Motor neuron (in vitro differentiated cells): Measurements from ENCODE around the gene ENAM. TPM values are rescaled to one million over a fixed set of nuclear protein-coding genes. Genes with fewer than 3 reads are reported as not detected.

Experiments used
- ATAC-seq, 8 experiments: fragments of 200-7000 bp; cut with Tn5 transposase; replicated peaks in 6 of 8; 2 replicates each; pipeline ENCODE4 v1.8.0; 2021; ENCODE audit warnings: mild to moderate bottlenecking in 8 of 8, moderate library complexity in 8 of 8
- H3K27ac ChIP-seq, 2 donors: fragments of 250-450 bp; sonication (Bioruptor Pico); 2 replicates each; pipeline ENCODE4 v1.9.0; 2021; ENCODE audit warnings: antibody characterized with exemption in 2 of 2, mild to moderate bottlenecking in 2 of 2, moderate library complexity in 1 of 2
- H3K4me1 ChIP-seq, 2 donors: fragments of 250-450 bp; sonication (Bioruptor Pico); replicated peaks in 1 of 2; 2 replicates each; pipeline ENCODE4 v1.6.1; 2021; ENCODE audit warnings: antibody characterized with exemption in 2 of 2, mild to moderate bottlenecking in 2 of 2, moderate library complexity in 1 of 2
- H3K4me3 ChIP-seq, 5 donors: fragments of 250-450 bp; sonication (Bioruptor Pico); 2 replicates each; pipeline ENCODE4 v1.9.0; 2021; ENCODE audit warnings: antibody characterized with exemption in 5 of 5, mild to moderate bottlenecking in 5 of 5, moderate library complexity in 4 of 5
- WGBS, 10 experiments: fragments of 450-650 bp; shearing (Covaris generic); methylation state at CpG; one replicate each; pipeline ENCODE4 v1.0.0; 2022; 5-methylcytosine and 5-hydroxymethylcytosine counted together
- in situ Hi-C, 9 experiments: fragments of 400-800 bp; cut with MboI; loops; one replicate each; pipeline ENCODE4 v1.15.0; 2021; ENCODE audit warnings: low sequenced_read_pairs in 9 of 9, low pct_unique_long_range_greater_than_20kb in 2 of 9; ENCODE audit not compliant: unreplicated experiment in 9 of 9
- total RNA-seq, 8 experiments: library from RNA; unstranded; fragments of 300-600 nt; gene quantifications; 2 replicates each; pipeline versions ENCODE4 v1.2.3 to v1.2.4, GENCODE V29; 2022

The ENAM gene, protein sequence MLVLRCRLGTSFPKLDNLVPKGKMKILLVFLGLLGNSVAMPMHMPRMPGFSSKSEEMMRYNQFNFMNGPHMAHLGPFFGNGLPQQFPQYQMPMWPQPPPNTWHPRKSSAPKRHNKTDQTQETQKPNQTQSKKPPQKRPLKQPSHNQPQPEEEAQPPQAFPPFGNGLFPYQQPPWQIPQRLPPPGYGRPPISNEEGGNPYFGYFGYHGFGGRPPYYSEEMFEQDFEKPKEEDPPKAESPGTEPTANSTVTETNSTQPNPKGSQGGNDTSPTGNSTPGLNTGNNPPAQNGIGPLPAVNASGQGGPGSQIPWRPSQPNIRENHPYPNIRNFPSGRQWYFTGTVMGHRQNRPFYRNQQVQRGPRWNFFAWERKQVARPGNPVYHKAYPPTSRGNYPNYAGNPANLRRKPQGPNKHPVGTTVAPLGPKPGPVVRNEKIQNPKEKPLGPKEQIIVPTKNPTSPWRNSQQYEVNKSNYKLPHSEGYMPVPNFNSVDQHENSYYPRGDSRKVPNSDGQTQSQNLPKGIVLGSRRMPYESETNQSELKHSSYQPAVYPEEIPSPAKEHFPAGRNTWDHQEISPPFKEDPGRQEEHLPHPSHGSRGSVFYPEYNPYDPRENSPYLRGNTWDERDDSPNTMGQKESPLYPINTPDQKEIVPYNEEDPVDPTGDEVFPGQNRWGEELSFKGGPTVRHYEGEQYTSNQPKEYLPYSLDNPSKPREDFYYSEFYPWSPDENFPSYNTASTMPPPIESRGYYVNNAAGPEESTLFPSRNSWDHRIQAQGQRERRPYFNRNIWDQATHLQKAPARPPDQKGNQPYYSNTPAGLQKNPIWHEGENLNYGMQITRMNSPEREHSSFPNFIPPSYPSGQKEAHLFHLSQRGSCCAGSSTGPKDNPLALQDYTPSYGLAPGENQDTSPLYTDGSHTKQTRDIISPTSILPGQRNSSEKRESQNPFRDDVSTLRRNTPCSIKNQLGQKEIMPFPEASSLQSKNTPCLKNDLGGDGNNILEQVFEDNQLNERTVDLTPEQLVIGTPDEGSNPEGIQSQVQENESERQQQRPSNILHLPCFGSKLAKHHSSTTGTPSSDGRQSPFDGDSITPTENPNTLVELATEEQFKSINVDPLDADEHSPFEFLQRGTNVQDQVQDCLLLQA
- total RNA-seq = under 1 TPM in 6 of 8 experiments, not detected in 2; 0.05 to 0.33 (median 0.14) TPM

DNA sequence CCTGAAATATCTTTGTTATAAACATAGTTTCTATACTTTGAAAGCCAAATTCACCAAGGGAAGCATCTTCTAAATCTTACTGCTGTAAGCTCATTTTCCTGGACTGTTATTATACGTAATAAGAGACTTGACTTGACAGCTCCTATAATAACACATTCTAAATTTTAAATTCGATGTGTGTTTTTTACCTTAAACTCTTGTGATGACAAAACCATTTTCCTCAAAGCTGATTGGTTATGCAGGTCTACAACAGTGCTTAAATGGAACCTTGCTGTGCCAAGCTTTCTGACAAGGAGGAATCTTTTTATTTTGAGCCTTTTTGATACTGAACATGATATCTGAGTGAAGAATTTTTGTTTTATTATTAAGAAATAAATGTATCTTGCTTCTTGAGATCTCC is at the start of gene ENAM:
Gene ENAM, plus strand, starts transcription at position 301 of the 400 bp plus-strand sequence. CDS start 757 bp downstream, outside the sequence.
- ATAC-seq = no peak
- Histone ChIP-seq H3K27ac (no peak within 1 kb of the TSS), H3K4me1 (no peaks in the 10 kb centered on the region), H3K4me3 (no peak within 1 kb of the TSS)
- in situ Hi-C loops = loop anchor here in 1 of 9 experiments (25.0 kb wide), 1 partner anchor 1084 kb away; no protein-coding TSS in a partner anchor
- WGBS, 10 experiments = 42 to 100% (median 81%) methylated on average over 1 to 2 of the region's 2 CpGs

DNA sequence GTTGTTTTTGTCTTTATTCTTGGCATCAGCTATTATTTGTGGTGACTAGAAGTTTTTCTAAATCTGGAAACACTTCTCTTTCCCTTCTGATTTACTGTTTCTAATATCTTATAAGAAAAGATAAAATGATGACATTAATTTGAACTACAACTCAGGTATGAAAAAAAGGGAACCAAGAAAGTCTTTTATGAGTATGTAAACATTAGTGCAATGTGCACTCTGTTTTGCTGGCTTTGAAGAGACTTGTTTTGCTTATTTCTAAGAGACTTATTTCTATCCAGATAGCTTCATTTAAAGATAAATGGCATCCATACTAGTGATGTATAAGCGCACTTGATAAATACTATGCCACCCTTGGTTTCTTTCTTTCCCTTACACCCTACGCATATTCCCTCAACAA is 46.6 kb upstream of the ENAM start:
- no peak for ATAC-seq
- Histone ChIP-seq H3K4me1 (no peaks in the 10 kb centered on the region), H3K4me3 (no peak overlapping the region), H3K27ac (no peak overlapping the region)
- in situ Hi-C loops = no loop called here
- WGBS, 10 experiments = 0 to 96% (median 73%) methylated on average over 1 to 2 of the region's 2 CpGs

DNA sequence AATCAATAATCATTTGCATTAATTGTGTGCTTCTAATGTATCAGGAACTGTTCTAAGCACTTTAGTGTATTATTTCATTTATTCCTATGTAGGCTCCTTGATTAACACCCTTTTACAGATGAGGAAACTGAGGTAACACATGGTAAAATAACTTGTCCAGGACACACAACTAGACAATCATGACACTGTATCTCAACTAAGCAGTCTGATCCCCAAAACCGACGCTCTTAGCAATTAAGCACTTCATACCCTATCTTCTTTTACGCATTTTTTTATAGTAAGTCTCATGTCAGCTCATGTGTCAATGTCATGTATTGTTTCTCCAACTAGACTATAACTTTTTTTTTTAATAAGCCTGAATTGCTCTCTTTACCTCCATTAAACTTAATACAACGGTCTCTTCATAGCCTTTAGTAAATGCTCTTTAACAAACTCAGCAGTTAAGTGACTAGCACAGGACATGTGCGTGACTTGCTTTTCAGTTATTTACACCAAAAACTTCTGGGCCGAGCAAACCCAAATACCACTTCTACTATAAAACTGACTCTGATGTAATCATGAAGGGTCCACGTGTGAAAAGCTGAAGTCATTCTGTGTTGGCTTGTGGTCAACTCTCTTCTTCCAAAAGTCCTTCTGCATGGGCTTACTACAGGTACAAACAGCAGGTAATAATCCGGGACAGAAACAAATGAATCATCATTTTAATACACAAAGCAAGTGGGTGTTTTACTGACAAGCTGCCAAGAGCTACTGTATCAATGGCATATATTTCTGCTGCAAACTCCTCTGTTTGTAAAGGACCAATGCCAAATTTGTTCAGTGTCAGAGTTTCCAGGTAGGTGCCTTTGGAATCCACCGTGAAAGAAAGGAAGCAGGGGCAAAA is 44.4 kb upstream of the ENAM start:
- 19 to 100% (median 82%) methylated on average over 3 to 9 of the region's 9 CpGs for WGBS, 10 experiments
- no peak overlapping the region for H3K4me3 ChIP-seq
- H3K4me1 ChIP-seq = no peaks in the 10 kb centered on the region
- peak in 1 of 8 experiments; percentile 55 for ATAC-seq
- in situ Hi-C loops = no loop called here
- no peak overlapping the region for H3K27ac ChIP-seq

DNA sequence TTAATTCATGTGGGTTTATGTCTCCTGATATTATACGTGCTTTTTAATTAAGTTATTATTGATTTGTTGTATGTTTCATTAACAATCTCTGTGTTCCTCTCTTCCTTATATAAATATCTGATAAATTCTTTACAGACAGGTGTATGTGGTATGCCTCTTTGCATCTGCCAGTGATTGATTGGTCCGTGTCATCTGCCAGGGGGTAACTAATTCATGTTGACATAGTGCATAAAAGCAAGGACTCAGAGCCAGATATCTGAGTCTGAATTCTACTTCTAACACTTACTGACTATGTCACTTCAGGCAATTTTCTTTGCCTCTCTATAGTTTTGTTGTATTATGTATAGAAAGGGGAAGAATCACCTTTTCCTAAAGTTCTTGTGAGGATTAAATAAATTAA is 41.7 kb upstream of the ENAM start:
- no peak overlapping the region for H3K27ac ChIP-seq
- in situ Hi-C loops = no loop called here
- H3K4me3 ChIP-seq = no peak overlapping the region
- 0 to 86% (median 23%) methylated on average over 1 to 2 of the region's 2 CpGs; no CpG with 5 or more reads in 3 of the 10 experiments for WGBS, 10 experiments
- no peak for ATAC-seq
- H3K4me1 ChIP-seq = no peaks in the 10 kb centered on the region

DNA sequence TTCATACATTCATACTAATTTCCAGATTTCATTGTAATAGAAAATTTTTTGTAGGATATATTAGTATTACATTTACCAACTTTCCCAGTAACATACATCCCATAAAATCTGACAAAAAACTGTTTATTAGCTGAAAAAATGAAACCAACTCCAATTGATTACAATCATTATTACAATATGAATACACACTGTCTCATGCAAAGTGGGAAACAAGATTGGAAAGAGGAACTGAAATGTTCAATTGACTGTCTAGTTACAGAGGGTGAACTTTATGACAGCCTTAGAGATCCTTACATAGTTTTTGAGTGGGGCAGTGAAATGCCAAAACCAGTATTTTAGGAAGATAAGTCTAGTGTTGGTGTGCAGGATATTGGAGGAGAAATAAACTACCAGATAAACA is 38.8 kb upstream of the ENAM start:
- in situ Hi-C loops = no loop called here

DNA sequence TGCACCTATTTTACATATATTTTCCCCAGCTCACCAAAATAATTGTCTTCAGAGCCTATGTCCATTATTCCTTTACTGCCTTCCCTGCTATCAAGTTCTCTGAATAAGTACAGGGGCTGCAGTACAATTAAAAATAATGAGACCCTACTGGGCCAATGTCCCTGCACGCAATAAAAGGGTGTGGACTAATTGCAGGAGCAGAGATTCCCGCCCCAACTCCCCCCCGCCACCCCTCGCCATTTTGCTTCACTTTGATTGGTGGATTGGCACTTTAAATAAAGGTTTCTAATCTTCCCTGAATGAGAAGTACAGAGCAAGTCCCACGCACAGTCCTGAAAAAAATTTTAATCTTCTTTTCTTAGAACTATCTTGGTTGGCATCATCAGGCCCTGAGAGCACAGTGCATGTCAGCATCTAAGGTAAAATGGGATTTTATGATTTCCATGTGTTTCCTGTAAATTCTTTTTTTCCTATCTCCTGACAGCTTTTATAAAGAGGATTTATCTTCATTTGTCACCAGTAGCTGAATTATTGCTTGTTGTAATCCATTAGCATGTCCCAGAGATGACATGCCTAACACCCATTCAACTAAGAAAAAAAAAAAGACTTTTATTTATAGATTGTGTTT is 36.5 kb upstream of the ENAM start, which contains the start of gene AMBN:
Gene AMBN, plus strand, starts transcription at position 302 of the 628 bp plus-strand sequence. Its CDS starts 103 bp downstream, at position 405.
- peak in 1 of 8 experiments; percentile 50 for ATAC-seq
- H3K27ac ChIP-seq = no peak within 1 kb of the TSS

More for the DNA sequence above, 38.8 kb upstream of the ENAM start:
- H3K4me1 ChIP-seq = no peaks in the 10 kb centered on the region
- H3K4me3 ChIP-seq = no peak overlapping the region
- ATAC-seq = no peak
- H3K27ac ChIP-seq = no peak overlapping the region

DNA sequence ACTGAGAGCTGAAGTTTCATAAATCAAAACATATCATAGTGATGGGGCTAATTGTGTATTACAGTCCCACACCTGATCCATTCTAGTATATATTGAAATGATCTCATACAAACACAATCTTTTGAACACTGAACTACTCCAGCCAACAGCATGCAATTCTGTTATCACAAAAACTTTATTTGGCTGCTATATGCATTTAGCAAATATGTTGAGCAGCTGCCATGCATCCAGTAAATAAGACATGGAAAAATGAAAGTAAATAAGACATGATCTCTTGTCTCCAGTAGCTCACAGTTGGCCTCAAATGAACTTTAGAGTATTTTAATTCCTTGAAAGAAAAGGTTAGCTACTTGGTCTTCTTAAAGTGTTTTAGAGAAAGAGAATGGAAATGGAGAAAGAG is 34.3 kb upstream of the ENAM start:
- in situ Hi-C loops = no loop called here
- ATAC-seq = no peak
- Histone ChIP-seq H3K4me3 (no peak overlapping the region), H3K4me1 (no peaks in the 10 kb centered on the region), H3K27ac (no peak overlapping the region)

More for the DNA sequence above, 36.5 kb upstream of the ENAM start, which contains the start of gene AMBN:
- Histone ChIP-seq H3K4me3 (no peak within 1 kb of the TSS), H3K4me1 (no peaks in the 10 kb centered on the region)
- in situ Hi-C loops = no loop called here
- WGBS, 10 experiments = 0 to 100% (median 93%) methylated on average over 1 to 5 of the region's 5 CpGs; no CpG with 5 or more reads in 5 of the 10 experiments

DNA sequence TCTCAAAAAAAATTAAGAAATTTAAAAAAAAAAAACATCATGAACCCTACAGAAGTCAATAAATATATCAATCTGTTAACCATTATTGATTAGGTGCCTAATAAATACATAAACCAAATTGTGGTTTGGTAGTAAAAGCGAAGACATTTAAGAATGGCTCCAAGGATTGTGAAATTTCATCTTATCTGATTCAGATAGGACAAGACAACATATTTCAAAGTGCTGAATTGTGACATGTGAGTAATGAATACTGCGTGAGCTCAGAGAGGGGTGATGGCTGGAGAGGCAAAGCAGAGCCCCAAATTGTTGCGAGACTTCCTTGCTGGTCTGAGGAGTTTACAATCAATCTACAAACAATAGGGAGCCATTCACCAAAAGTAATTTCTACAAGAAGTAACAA is 28.2 kb upstream of the ENAM start:
- in situ Hi-C loops = no loop called here
- peaks cover 0 to 11% of the 10 kb centered on the region in 2 donors for H3K4me1 ChIP-seq
- no peak overlapping the region for H3K27ac ChIP-seq
- no peak overlapping the region for H3K4me3 ChIP-seq
- peak in 1 of 8 experiments; percentile 7 for ATAC-seq
- 0 to 100% (median 92%) methylated on average over 1 to 3 of the region's 3 CpGs; no CpG with 5 or more reads in 1 of the 10 experiments for WGBS, 10 experiments

DNA sequence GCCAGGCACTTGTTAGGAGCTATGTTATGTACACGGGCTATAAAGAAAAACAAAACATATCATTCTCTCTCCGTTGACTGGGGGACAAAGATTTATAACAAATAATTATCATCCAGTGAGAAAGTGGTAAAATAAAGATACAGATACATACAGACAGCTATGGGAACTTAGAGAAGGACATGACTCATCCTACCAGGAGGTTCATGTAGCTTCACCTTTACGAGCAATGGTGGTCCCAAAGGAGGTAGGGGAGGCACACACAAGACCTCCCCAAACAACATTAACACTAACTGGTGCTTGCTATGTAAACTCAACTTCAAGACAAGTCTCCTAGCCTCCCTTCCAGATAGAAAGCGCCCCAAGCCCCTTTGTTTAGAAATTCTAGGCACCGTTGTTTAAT is 27.6 kb upstream of the ENAM start:
- ATAC-seq = peak in 5 of 8 experiments; percentile 28 to 70 (median 53)
- H3K4me3 ChIP-seq = no peak overlapping the region
- in situ Hi-C loops = no loop called here
- 10 to 100% (median 68%) methylated on average over 1 to 5 of the region's 5 CpGs; no CpG with 5 or more reads in 1 of the 10 experiments for WGBS, 10 experiments
- peaks cover 0 to 11% of the 10 kb centered on the region in 2 donors for H3K4me1 ChIP-seq
- no peak overlapping the region for H3K27ac ChIP-seq

DNA sequence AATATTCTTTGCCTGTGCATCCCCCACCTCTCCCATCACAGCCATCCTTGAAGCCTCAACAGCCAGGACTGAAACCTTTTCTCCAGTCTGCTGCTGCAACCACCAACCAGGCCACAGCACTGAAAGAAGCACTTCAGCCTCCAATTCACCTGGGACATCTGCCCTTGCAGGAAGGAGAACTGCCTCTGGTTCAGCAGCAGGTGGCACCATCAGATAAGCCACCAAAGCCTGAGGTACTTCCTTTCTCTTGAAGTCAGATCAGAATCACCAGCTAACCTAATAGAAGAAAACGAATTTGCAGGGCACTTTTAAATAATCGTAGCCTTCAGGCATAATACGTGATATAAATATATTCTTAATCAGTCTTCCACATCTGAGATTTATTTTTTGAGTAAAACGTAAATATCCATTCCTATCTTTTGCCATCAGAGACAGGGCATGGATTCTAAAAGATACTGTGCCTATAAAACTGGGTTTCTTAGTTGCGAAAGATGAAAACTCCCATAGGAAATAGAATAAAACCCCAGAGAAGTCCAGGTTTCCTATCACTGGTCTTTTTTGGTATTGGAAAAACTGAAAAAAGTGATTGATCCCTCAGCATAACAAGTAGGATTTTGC is 27.0 kb upstream of the ENAM start:
- in situ Hi-C loops = no loop called here
- Histone ChIP-seq H3K27ac (no peak overlapping the region), H3K4me3 (no peak overlapping the region), H3K4me1 (peaks cover 0 to 12% of the 10 kb centered on the region in 2 donors)
- ATAC-seq = peak; percentile 77 to 94 (median 86)
- WGBS, 10 experiments = 23 to 63% (median 37%) methylated on average over 2 to 5 of the region's 5 CpGs; no CpG with 5 or more reads in 2 of the 10 experiments

DNA sequence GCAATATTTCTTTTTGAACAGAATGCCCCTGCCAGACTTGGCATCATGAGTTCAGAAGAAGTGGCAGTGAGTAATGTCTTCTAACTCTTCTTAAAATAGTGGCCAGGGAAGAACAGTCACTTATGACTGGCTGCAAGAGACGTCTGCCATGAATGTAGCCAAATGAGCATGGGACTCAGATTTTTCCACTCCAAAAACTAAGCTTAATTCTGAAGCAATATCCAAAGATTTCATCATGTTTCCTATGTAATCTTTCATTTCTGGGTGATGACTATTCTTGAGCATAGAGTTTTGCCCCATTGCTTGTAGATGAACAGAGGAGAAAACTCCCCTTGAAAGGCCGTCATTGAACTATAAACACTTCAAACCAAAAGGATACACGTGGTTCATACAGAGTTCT is 24.7 kb upstream of the ENAM start:
- Histone ChIP-seq H3K4me1 (peaks cover 0 to 23% of the 10 kb centered on the region in 2 donors), H3K27ac (no peak overlapping the region), H3K4me3 (no peak overlapping the region)
- in situ Hi-C loops = no loop called here
- 0 to 60% (median 41%) methylated on average over 1 to 3 of the region's 3 CpGs for WGBS, 10 experiments
- no peak for ATAC-seq
